Measurements from ENCODE around the gene TMPRSS6.

TMPRSS6 gene

DNA sequence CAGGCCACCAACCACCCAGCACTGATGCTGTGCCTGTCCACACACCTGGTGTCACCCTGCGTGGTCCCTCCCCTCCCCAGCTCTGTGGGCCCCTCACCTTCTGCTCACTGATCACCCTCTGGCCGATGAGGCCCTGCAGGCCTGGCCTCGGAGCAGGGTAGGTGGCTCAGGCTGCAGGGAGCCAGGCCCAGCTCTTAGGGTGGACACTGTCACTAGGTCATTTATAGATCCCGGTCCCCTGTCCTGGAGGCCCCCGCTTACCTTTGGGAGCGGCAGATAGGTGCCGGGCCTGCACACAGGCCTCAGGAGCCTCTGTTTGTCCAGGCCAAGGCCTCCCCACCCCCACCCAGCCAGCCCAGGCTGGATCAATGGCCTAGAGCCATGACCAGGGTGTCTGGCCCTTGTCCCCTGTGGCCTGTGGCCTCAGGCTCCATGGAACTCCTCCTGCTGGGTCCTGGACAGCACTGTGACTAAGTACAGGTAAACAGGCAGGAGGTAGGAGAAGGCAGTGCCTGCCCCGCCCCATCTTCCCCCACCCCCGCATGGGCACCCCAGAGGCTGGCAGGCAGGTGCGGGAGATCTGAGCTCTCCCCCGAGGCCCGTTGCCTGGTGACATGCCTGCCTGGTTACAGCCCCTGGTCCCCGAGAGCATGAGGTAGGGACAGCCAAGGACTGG is at the start of gene TMPRSS6:
TSS of gene TMPRSS6 (minus strand) at position 472 of the 676 bp plus-strand sequence. CDS start 6,296 bp downstream, outside the sequence.
- H3K9me3 ChIP-seq (ENCODE audit: control insufficient read depth, insufficient read depth, low read length): no peaks in the 10 kb centered on the region
- H3K36me3 ChIP-seq (ENCODE audit: insufficient read depth, low read length): no peaks in the 10 kb centered on the region
- peaks cover 5% of the 10 kb centered on the region; the same call in 1 of the 2 replicates for H3K4me1 ChIP-seq (ENCODE audit: insufficient read depth, low read length)
- no peak within 1 kb of the TSS for H3K9ac ChIP-seq (ENCODE audit: low read depth, low read length)

DNA sequence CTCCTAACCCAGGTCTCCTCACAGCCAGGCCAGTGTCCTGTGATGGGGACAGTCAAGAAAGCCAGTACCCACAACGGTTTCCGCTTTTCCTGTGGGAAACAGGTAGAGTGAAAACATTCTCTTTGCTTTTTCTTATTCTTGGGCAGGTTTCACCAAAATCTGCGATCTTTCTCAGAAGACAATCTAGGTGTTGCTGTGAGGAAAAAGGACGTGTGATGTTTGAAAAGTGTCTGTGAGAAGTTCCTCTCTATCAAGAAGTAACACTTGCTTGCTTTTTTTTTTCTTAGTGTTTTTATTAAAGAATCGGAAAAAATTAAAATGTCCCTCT is 49.4 kb upstream of the TMPRSS6 start:
- Histone ChIP-seq H3K9ac (ENCODE audit: low read depth, low read length) (no peak overlapping the region), H3K9me3 (ENCODE audit: control insufficient read depth, insufficient read depth, low read length) (peaks cover 6% of the 10 kb centered on the region), H3K36me3 (ENCODE audit: insufficient read depth, low read length) (no peaks in the 10 kb centered on the region), H3K4me1 (ENCODE audit: insufficient read depth, low read length) (peaks cover 5% of the 10 kb centered on the region; the same call in 1 of the 2 replicates)

GRCh38 chr22:37157516-37158285 is 48.2 kb upstream of the TMPRSS6 start:
- Histone ChIP-seq H3K36me3 (ENCODE audit: insufficient read depth, low read length) (no peaks in the 10 kb centered on the region), H3K9ac (ENCODE audit: low read depth, low read length) (no peak overlapping the region), H3K9me3 (ENCODE audit: control insufficient read depth, insufficient read depth, low read length) (peaks cover 6% of the 10 kb centered on the region), H3K4me1 (ENCODE audit: insufficient read depth, low read length) (peaks cover 5% of the 10 kb centered on the region; the same call in 1 of the 2 replicates)

DNA sequence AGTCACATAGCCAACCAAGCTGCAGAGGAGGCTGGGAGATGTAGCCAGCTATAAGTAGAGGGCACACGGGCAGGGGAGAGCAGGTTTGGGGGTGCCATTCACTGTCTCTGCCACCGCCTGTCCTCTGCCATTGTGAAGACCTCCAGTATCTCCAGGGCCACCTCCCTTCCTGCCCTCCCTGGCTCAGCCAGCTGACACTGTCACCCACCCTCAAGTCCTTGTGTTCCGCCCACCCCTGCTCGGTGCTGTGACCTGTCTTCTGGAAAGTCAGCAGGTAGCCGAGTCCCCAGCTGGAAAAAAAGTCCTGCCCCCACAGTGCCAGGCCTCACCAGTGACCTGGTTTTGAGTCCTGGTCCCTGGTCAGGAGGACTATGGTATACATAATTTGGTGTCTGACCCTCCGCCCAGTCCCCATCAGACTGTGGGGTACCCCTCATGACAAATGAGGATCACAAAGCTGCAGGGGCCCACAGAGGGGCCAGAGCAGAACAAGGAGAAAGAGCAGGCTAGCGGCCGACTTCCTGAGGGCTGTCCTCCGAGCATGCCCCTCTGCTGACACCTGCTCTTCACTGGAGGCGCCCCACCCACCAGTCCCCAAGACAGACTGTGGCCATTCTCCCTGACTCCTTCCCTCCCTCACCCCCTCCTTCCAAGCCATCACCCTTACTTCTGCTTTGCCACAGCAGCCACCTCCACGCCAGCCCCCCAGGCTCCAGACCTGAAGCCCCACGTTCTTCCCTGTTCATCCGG is 47.3 kb upstream of the TMPRSS6 start:
- Histone ChIP-seq H3K4me1 (ENCODE audit: insufficient read depth, low read length) (peaks cover 5% of the 10 kb centered on the region; the same call in 1 of the 2 replicates), H3K9ac (ENCODE audit: low read depth, low read length) (no peak overlapping the region)

GRCh38 chr22:37155971-37156370 is 46.5 kb upstream of the TMPRSS6 start:
- Histone ChIP-seq H3K4me1 (ENCODE audit: insufficient read depth, low read length) (peaks cover 5% of the 10 kb centered on the region; the same call in 1 of the 2 replicates), H3K9ac (ENCODE audit: low read depth, low read length) (no peak overlapping the region), H3K9me3 (ENCODE audit: control insufficient read depth, insufficient read depth, low read length) (no peaks in the 10 kb centered on the region; the same call in 1 of the 2 replicates), H3K36me3 (ENCODE audit: insufficient read depth, low read length) (no peaks in the 10 kb centered on the region)

More for the DNA sequence above, 47.3 kb upstream of the TMPRSS6 start:
- Histone ChIP-seq H3K9me3 (ENCODE audit: control insufficient read depth, insufficient read depth, low read length) (peaks cover 6% of the 10 kb centered on the region), H3K36me3 (ENCODE audit: insufficient read depth, low read length) (no peaks in the 10 kb centered on the region)

DNA sequence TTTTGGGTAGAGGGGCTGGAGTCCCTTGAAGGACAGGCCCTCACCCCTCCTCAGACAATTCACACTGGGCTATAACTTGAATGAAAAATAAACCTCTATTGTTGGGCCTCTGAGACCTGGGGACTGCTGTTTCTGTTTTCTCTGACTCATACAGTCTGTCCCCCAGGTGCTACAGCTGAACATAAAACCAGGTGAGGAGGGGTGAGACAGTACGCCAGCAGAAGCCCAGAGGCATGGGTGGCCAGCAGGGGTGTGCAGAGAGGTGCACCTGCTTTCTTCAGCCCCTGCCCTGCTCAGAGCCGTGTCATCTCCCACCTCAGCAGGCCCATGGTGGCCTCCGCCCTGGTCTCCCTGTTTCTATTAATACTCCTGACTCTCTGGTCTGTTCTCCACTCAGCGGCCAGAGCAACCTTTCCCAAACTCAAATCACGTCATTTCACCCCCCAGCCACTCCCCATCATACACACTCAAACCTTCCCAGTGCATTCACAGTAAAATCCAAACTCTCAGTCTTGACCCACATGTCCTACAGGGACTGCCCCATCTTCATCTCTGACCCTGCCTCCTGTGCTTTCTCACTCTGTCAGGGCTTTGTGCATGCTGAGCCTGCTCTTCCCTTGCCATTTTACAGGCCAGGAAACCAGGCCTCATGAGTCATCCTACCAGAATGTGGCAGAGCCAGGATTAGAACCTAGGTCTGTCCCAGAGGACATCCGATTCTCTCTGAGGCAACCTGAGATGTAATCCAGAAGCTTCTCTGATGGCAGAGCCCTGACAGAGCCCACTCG is 45.6 kb upstream of the TMPRSS6 start:
- H3K4me1 ChIP-seq (ENCODE audit: insufficient read depth, low read length): peaks cover 5% of the 10 kb centered on the region; the same call in 1 of the 2 replicates

DNA sequence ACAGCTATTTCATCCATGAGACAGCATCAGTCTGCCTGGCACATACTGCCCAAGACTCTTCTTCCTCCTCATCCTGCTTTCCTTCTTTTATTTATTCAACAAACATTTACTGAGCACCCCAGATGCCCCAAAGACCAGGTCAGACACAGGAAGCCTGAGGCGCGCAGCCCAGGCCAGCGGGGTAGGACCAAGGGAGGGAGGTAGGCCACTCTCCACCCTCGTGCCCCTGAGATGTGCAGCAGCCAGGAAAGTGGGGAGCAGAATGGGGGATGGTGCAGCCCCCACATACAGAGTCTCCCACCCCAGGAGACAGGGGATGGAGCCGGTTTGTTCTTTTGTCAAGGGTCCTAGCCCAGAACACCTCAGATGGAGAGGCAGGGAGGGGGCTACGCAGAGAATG is 44.4 kb upstream of the TMPRSS6 start:
- no peak overlapping the region for H3K9ac ChIP-seq (ENCODE audit: low read depth, low read length)
- peaks cover 8% of the 10 kb centered on the region; the same call in 1 of the 2 replicates for H3K4me1 ChIP-seq (ENCODE audit: insufficient read depth, low read length)
- no peaks in the 10 kb centered on the region; the same call in 1 of the 2 replicates for H3K9me3 ChIP-seq (ENCODE audit: control insufficient read depth, insufficient read depth, low read length)
- H3K36me3 ChIP-seq (ENCODE audit: insufficient read depth, low read length): no peaks in the 10 kb centered on the region

More for the DNA sequence above, 45.6 kb upstream of the TMPRSS6 start:
- Histone ChIP-seq H3K36me3 (ENCODE audit: insufficient read depth, low read length) (no peaks in the 10 kb centered on the region), H3K9ac (ENCODE audit: low read depth, low read length) (no peak overlapping the region), H3K9me3 (ENCODE audit: control insufficient read depth, insufficient read depth, low read length) (no peaks in the 10 kb centered on the region; the same call in 1 of the 2 replicates)

DNA sequence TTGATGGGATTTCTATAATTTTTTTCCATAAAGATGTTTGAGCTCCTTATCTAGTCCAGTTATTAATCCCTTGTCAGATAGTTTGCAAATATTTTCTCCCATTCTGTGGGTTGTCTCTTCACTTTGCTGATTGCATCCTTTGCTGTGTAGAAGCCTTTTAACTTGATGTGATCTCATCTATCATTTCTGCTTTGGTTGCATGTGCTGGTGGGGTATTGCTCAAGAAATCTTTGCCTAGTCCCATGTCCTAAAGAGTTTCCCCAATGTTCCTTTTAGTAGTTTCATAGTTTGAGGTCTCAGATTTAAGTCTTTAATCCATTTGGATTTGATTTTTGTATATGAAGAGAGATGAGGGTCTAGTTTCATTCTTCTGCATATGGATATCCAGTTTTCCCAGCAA is 41.9 kb upstream of the TMPRSS6 start:
- Histone ChIP-seq H3K36me3 (ENCODE audit: insufficient read depth, low read length) (no peaks in the 10 kb centered on the region), H3K9ac (ENCODE audit: low read depth, low read length) (no peak overlapping the region), H3K9me3 (ENCODE audit: control insufficient read depth, insufficient read depth, low read length) (no peaks in the 10 kb centered on the region; the same call in 1 of the 2 replicates), H3K4me1 (ENCODE audit: insufficient read depth, low read length) (peaks cover 5% of the 10 kb centered on the region; the same call in 1 of the 2 replicates)

DNA sequence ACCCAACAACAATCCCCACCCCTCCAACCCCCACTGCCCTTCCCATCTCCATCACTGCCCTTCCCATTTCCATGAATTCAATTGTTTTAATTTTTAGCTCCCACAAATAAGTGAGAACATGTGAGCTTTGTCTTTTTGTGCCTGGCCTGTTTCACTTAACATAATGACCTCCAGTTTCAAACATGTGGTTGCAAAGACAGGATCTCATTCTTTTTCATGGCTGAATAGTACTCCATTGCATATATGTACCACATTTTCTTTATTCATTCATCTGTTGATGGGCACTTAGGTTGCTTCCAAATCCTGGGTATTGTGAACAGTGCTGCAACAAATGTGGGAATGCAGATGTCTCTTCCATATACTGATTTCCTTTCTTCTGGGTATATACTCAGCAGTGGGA is 41.2 kb upstream of the TMPRSS6 start:
- Histone ChIP-seq H3K9me3 (ENCODE audit: control insufficient read depth, insufficient read depth, low read length) (no peaks in the 10 kb centered on the region; the same call in 1 of the 2 replicates), H3K36me3 (ENCODE audit: insufficient read depth, low read length) (no peaks in the 10 kb centered on the region), H3K4me1 (ENCODE audit: insufficient read depth, low read length) (peaks cover 5% of the 10 kb centered on the region; the same call in 1 of the 2 replicates), H3K9ac (ENCODE audit: low read depth, low read length) (no peak overlapping the region)

DNA sequence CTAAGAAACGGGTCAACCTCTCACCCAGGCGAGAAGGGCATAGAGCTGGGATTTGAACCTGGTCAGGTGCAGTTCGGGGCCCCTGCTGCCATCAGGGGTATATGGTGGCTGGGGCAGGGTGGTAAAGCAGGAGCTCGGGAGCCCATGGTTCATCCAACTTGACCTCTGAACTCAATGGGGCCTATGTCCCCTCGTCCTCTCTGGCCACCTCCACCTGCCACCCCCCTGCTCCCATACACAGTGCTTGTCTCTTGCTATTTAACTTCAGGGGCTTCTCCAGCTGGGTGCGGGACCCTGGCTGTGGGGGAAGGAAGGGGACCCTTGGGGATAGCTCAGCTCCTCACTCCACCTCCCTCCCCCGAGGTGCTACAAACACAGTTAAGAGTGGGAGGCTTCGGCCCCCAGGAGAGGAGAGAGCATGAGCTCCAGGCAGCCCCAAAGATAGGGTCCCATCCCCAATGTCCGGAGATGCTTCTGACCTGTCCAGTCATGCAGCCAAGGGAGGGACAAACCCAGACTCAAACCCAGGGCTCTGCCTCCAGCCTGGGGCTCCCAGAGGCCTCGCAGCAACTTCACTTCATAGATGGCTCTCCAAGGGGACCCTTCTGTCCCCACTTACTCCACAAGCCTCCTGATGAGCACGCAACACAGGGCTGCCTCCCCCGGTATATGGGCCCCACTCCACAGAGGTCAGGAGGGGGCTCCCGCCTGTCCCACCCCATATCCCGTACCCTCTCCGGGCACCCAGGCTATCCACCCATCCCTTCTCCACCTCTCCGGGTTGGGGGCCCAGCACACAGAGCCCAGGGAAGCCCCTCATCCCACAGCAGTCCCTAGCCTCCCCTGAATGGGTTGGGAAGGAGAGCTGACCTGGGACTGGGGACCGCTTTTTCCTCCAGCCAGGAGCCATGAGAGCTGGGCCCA is 39.5 kb upstream of the TMPRSS6 start:
- peaks cover 5% of the 10 kb centered on the region; the same call in 1 of the 2 replicates for H3K4me1 ChIP-seq (ENCODE audit: insufficient read depth, low read length)
- H3K9ac ChIP-seq (ENCODE audit: low read depth, low read length): no peak overlapping the region
- H3K9me3 ChIP-seq (ENCODE audit: control insufficient read depth, insufficient read depth, low read length): no peaks in the 10 kb centered on the region
- no peaks in the 10 kb centered on the region for H3K36me3 ChIP-seq (ENCODE audit: insufficient read depth, low read length)

DNA sequence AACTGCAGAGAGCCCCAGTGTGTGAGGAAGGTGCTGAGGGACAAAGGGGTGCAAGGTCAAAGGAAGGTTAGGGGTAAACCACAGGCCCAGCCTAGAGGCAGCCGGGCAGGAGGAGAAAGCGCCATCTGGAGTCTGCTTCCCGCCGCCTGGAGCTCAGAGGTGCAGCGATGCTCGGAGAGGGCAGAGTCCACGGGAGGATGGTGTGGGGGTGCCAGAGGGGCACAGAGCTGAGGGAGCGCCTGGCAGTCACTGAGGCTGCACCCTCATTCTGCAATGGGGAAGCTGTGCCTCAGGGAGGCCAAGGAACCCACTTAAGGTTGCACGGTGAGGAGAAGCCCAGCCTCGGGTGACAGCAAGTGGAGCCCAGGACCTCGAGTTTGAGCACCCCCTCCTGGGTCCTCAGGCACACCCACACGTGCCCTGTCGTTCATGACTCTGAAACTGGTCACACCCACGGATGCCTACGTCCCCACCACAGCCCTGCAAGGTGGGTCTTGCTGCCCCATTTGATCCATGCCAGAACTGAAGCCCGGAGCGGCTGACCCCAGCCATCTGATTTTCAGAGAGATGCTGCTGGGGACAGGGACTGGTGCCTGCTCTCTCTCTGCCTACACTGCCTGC is 38.6 kb upstream of the TMPRSS6 start:
- no peak overlapping the region for H3K9ac ChIP-seq (ENCODE audit: low read depth, low read length)
- no peaks in the 10 kb centered on the region for H3K9me3 ChIP-seq (ENCODE audit: control insufficient read depth, insufficient read depth, low read length)
- H3K36me3 ChIP-seq (ENCODE audit: insufficient read depth, low read length): no peaks in the 10 kb centered on the region
- peaks cover 5% of the 10 kb centered on the region; the same call in 1 of the 2 replicates for H3K4me1 ChIP-seq (ENCODE audit: insufficient read depth, low read length)

DNA sequence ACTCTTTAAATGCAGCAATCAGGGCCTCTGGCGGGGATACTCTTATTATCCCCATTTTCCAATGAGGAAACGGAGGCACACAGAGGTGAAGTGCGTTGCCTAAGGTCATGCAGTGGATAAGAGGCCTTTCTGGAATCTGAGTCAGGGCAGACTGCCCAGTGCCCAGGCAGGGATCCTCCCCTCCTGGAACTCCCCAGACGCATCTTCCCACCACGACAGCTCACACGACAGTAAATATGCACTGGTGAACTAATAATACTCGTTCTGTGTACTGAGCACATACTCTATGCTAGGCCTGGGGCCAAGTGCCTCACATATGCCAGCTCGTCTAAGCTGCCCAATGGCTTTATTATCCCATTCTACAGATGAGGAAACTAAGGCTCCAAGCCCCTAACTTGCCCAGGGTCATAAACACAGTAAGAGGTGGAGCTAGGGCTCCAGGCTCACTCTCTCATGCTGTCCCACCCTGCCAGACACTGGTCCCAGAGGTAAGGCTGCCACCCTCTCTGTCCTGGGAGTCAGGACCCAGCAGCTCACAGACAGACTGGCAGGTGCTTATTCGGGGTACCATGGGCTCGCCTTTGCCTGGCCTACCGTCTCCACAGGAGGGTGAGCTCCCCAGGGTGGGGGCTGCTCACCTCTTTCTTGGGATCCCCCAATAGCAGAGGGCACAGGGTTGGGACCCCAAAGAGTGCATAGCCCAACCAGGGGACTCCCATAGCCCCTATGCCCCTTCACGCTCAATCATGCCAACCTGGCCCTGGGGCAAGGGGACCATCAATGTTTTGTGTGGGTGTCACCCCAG is 37.9 kb upstream of the TMPRSS6 start:
- no peak overlapping the region for H3K9ac ChIP-seq (ENCODE audit: low read depth, low read length)

More for the DNA sequence above, 37.9 kb upstream of the TMPRSS6 start:
- peaks cover 5% of the 10 kb centered on the region; the same call in 1 of the 2 replicates for H3K4me1 ChIP-seq (ENCODE audit: insufficient read depth, low read length)
- no peaks in the 10 kb centered on the region for H3K36me3 ChIP-seq (ENCODE audit: insufficient read depth, low read length)
- H3K9me3 ChIP-seq (ENCODE audit: control insufficient read depth, insufficient read depth, low read length): no peaks in the 10 kb centered on the region

Data from ES-I3 (cell line).